Prostate gland (tissue), 2 donors: ENCODE results near the gene LIN28B. TPM values are rescaled to one million over a fixed set of nuclear protein-coding genes. Genes with fewer than 3 reads are reported as not detected.
A peak's percentile ranks its signal among the peaks of the same experiment; 100 is the strongest.
"Not testable (repeated sequence)": the region's sequence is repeated elsewhere in the genome, so short reads cannot be mapped to it uniquely, and the experiment has no call there.

Experiments used
- DNase-seq: peaks from one replicate; pipeline ENCODE4 v3.0.0-alpha.2; 2019; ENCODE audit warnings: low spot score
- H3K27ac ChIP-seq, 2 donors: fragments of 200-600 bp; sonication (generic); 2 replicates each; pipeline ENCODE4 v1.5.1; 2017 to 2019
- H3K27me3 ChIP-seq: fragments of 200-600 bp; sonication (generic); replicated peaks from 2 replicates; pipeline ENCODE4 v1.5.1; 2019; ENCODE audit not compliant: insufficient read depth
- H3K36me3 ChIP-seq, 2 donors: fragments of 200-600 bp; sonication (generic); 1 replicate in 1 of 2; 2 replicates in 1 of 2; pipeline versions ENCODE4 v1.5.1 to v1.8.1; 2017 to 2019
- H3K4me1 ChIP-seq: fragments of 200-600 bp; sonication (generic); replicated peaks from 2 replicates; pipeline ENCODE4 v1.5.1; 2019
- H3K4me3 ChIP-seq, 2 donors: fragments of 200-600 bp; sonication (generic); 2 replicates each; pipeline ENCODE4 v1.5.1; 2017 to 2019
- H3K9me3 ChIP-seq: fragments of 200-600 bp; sonication (generic); 2 replicates; pipeline ENCODE4 v1.5.1; 2017
- POLR2A ChIP-seq: fragments of 450-650 bp; IDR thresholded peaks from one replicate; pipeline ENCODE4 v1.6.1; 2016; ENCODE audit warnings: antibody characterized with exemption, mild to moderate bottlenecking
- POLR2AphosphoS5 ChIP-seq: sonication (generic); formaldehyde crosslinking; IDR thresholded peaks from one replicate; pipeline ENCODE4 v1.6.1; 2017; ENCODE audit warnings: antibody characterized with exemption
- WGBS: methylation state at CpG from one replicate; pipeline ENCODE4 v1.1.5; 2018; 5-methylcytosine and 5-hydroxymethylcytosine counted together
- intact Hi-C: fragments of 100-400 bp; cut with DNase I; formaldehyde crosslinking; loops from one replicate; pipeline ENCODE4 v1.14.2; 2022
- total RNA-seq, 2 donors: library from RNA; depleted of rRNA; stranded (reverse); fragments of >200 nt; gene quantifications; one replicate each; pipeline ENCODE4 v1.1.0, GENCODE V29; 2016
- TF ChIP-seq, protein P1 (sequence below), 4 experiments: fragments of 200-600 bp in 2 of 4; fragments of 450-650 bp in 2 of 4; sonication (generic) in 2 of 4; IDR thresholded peaks; 1 replicate in 3 of 4; 2 replicates in 1 of 4; pipeline ENCODE4 v1.5.1; 2016 to 2019; ENCODE audit warnings: antibody characterized with exemption in 4 of 4, mild to moderate bottlenecking in 2 of 4, moderate library complexity in 2 of 4

The LIN28B gene
- total RNA-seq, 2 donors from 2014 or later, result 2.6 TPM; not detected in 1

DNA sequence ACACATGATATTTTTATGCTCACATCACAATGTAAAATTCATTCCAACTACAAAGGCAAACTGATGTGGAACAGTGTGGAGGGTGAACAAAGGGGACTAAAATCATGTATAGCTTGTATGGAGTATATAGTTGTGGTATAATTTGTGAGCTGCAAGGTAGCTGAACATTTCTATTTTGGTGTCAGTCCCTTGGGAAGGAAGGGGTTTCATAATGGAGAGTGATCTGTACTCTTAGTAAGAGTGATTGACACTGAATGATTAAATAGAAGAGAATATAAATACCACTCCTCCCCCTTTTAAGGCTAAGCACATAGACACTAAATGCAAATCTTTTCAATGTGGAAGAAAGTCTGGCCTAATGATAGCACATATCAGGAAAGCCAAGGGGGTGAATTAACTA is 118.3 kb downstream of the LIN28B start:
- H3K27ac ChIP-seq, result no peak overlapping the region
- no peak for DNase-seq
- no peaks in the 10 kb centered on the region for H3K9me3 ChIP-seq
- intact Hi-C loops, result no loop called here
- TF ChIP-seq, protein P1, sequence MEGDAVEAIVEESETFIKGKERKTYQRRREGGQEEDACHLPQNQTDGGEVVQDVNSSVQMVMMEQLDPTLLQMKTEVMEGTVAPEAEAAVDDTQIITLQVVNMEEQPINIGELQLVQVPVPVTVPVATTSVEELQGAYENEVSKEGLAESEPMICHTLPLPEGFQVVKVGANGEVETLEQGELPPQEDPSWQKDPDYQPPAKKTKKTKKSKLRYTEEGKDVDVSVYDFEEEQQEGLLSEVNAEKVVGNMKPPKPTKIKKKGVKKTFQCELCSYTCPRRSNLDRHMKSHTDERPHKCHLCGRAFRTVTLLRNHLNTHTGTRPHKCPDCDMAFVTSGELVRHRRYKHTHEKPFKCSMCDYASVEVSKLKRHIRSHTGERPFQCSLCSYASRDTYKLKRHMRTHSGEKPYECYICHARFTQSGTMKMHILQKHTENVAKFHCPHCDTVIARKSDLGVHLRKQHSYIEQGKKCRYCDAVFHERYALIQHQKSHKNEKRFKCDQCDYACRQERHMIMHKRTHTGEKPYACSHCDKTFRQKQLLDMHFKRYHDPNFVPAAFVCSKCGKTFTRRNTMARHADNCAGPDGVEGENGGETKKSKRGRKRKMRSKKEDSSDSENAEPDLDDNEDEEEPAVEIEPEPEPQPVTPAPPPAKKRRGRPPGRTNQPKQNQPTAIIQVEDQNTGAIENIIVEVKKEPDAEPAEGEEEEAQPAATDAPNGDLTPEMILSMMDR (IDR thresholded peaks at IDR 0.05), result no peak
- TF ChIP-seq POLR2A (no peak), POLR2AphosphoS5 (no peak)
- no peak overlapping the region for H3K4me3 ChIP-seq
- H3K27me3 ChIP-seq, result no peaks in the 10 kb centered on the region
- no peaks in the 10 kb centered on the region for H3K4me1 ChIP-seq
- H3K36me3 ChIP-seq, result no peaks in the 10 kb centered on the region

- H3K27me3 ChIP-seq, H3K4me1 ChIP-seq, DNase-seq, H3K4me3 ChIP-seq, H3K36me3 ChIP-seq, H3K9me3 ChIP-seq, H3K27ac ChIP-seq, intact Hi-C loops: not testable (repeated sequence)
- 81% methylated on average over 8 of the region's 8 CpGs for WGBS
These were observed 119.5 kb downstream of the LIN28B start for GRCh38 chr6:105076418-105076817.

DNA sequence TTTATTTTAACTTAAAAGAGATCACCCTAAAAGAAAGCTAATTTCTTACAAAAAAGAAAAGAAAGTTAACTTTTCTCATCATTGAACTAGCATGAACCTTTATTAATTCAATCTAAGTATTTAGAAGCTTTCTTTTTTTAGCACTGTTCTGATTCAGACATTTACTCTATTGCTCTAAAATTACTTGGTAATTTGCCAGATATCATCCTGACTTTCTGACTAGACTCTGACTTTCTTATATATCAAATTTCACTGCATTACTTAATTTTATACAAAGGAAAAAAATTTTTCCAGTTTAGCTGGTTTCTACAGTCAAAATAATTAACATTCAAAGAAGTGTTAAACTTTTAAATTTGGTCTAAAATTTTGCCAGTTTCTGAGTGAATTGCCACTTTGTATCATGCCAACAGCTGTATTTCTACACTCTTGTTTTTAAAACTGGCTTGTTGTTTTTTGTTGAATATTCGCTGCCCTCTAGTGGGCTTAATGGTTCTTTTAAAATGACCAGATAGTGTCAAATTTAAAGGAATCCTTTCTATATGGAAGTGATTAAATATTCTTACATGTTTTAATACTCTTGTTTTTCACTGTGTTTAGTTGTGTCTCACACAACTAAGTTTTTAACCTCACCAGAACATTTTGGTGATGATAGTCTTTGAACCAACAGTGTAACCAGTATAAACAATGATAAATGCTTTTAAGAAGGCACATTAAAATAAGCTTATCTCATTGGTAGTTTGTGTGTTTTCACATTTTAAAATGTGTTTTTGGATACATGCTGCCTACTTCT is 120.9 kb downstream of the LIN28B start:
- Histone ChIP-seq H3K4me3 (no peak overlapping the region), H3K27me3 (no peaks in the 10 kb centered on the region), H3K4me1 (no peaks in the 10 kb centered on the region), H3K9me3 (no peaks in the 10 kb centered on the region), H3K36me3 (no peaks in the 10 kb centered on the region), H3K27ac (no peak overlapping the region)
- intact Hi-C loops, result loop anchor here (2.0 kb wide), 1 partner anchor 81 kb away; no protein-coding TSS in a partner anchor
- WGBS, result 7% methylated on average over 1 of the region's 1 CpG
- TF ChIP-seq POLR2A (no peak), POLR2AphosphoS5 (peak; percentile 18)
- TF ChIP-seq, protein P1 (IDR thresholded peaks at IDR 0.05), result peak in 3 of 4 experiments; percentile 44 to 60 (median 52)
- DNase-seq, result no peak

DNA sequence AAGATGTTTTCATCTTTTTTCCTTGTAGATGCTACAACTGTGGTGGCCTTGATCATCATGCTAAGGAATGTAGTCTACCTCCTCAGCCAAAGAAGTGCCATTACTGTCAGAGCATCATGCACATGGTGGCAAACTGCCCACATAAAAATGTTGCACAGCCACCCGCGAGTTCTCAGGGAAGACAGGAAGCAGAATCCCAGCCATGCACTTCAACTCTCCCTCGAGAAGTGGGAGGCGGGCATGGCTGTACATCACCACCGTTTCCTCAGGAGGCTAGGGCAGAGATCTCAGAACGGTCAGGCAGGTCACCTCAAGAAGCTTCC is 121.4 kb downstream of the LIN28B start:
- intact Hi-C loops, result loop anchor here (2.0 kb wide), 1 partner anchor 82 kb away; no protein-coding TSS in a partner anchor
- H3K27ac ChIP-seq, result no peak overlapping the region
- WGBS, result 39% methylated on average over 6 of the region's 6 CpGs
- H3K4me1 ChIP-seq, result no peaks in the 10 kb centered on the region
- H3K27me3 ChIP-seq, result no peaks in the 10 kb centered on the region
- TF ChIP-seq, protein P1 (IDR thresholded peaks at IDR 0.05), result no peak
- TF ChIP-seq POLR2A (no peak), POLR2AphosphoS5 (no peak)
- no peak for DNase-seq
- no peaks in the 10 kb centered on the region for H3K9me3 ChIP-seq
- H3K4me3 ChIP-seq, result no peak overlapping the region
- H3K36me3 ChIP-seq, result no peaks in the 10 kb centered on the region

GRCh38 chr6:105080279-105080678 is 123.4 kb downstream of the LIN28B start:
- Histone ChIP-seq H3K27me3 (no peaks in the 10 kb centered on the region), H3K36me3 (no peaks in the 10 kb centered on the region), H3K4me1 (no peaks in the 10 kb centered on the region), H3K4me3 (no peak overlapping the region), H3K9me3 (no peaks in the 10 kb centered on the region), H3K27ac (no peak overlapping the region)
- 91% methylated on average over 6 of the region's 6 CpGs for WGBS
- no peak for DNase-seq
- TF ChIP-seq POLR2AphosphoS5 (no peak), POLR2A (no peak)
- TF ChIP-seq, protein P1 (IDR thresholded peaks at IDR 0.05), result no peak
- intact Hi-C loops, result loop anchor here (2.0 kb wide), 1 partner anchor 77 kb away; no protein-coding TSS in a partner anchor

DNA sequence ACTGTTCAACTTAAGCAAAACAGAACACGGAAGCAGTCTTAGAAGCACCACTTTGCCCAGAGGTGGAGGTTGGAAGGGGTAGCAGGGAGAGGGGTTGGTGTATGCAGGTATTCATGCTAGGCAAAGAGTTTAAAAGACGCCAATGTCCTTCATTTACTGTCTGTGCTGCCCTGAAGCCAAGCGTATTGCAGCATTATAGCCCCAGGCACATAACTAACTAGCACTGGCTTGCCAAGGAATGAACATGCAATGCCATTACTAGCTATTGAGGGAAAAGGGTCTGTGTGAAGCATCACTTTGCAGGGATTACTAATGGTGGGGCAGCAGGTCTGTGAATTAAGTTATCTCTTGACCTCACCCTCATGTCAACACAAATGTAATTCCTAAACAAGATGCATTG is 124.8 kb downstream of the LIN28B start:
- H3K9me3 ChIP-seq, H3K4me3 ChIP-seq, H3K4me1 ChIP-seq, DNase-seq, H3K27ac ChIP-seq, H3K36me3 ChIP-seq, H3K27me3 ChIP-seq: not testable (repeated sequence)
- intact Hi-C loops, result loop anchor here (2.0 kb wide), 1 partner anchor 79 kb away; no protein-coding TSS in a partner anchor
- WGBS, result 42% methylated on average over 3 of the region's 3 CpGs
